Osteocyte (in vitro differentiated cells): ENCODE results near the gene LMCD1. TPM values are rescaled to one million over a fixed set of nuclear protein-coding genes. Genes with fewer than 3 reads are reported as not detected.

ENCODE experiments used
- DNase-seq: peaks from one replicate; pipeline ENCODE4 v3.0.0; 2021; ENCODE audit warnings: mixed read lengths; ENCODE audit not compliant: unreplicated experiment; ENCODE audit errors: extremely low spot score
- H3K27ac Mint-ChIP-seq: one replicate; pipeline ENCODE4 v1.8.0; 2021; ENCODE audit warnings: mild to moderate bottlenecking, mixed read lengths; ENCODE audit not compliant: unreplicated experiment
- H3K27me3 Mint-ChIP-seq: one replicate; pipeline ENCODE4 v1.8.0; 2021; ENCODE audit warnings: mixed read lengths; ENCODE audit not compliant: unreplicated experiment
- H3K36me3 Mint-ChIP-seq: one replicate; pipeline ENCODE4 v1.8.0; 2021; ENCODE audit warnings: mixed read lengths; ENCODE audit not compliant: unreplicated experiment
- H3K4me1 Mint-ChIP-seq: one replicate; pipeline ENCODE4 v1.8.0; 2021; ENCODE audit warnings: mixed read lengths; ENCODE audit not compliant: unreplicated experiment
- H3K4me3 Mint-ChIP-seq: one replicate; pipeline ENCODE4 v1.8.0; 2021; ENCODE audit warnings: mild to moderate bottlenecking, moderate library complexity, mixed read lengths; ENCODE audit not compliant: unreplicated experiment
- H3K9me3 Mint-ChIP-seq: one replicate; pipeline ENCODE4 v1.8.0; 2021; ENCODE audit warnings: mixed read lengths; ENCODE audit not compliant: unreplicated experiment
- total RNA-seq: library from RNA; stranded (reverse); gene quantifications from 2 replicates; pipeline ENCODE4 v1.2.1, GENCODE V29; 2021
- TF ChIP-seq, protein P1 (sequence below): fragments of 200-600 bp; sonication (generic); IDR thresholded peaks from 2 replicates; pipeline ENCODE4 v1.5.0; 2021; ENCODE audit warnings: antibody characterized with exemption, mild to moderate bottlenecking, moderate library complexity

The LMCD1 gene
- total RNA-seq, 1 donor from 2014 or later: 136 TPM

DNA sequence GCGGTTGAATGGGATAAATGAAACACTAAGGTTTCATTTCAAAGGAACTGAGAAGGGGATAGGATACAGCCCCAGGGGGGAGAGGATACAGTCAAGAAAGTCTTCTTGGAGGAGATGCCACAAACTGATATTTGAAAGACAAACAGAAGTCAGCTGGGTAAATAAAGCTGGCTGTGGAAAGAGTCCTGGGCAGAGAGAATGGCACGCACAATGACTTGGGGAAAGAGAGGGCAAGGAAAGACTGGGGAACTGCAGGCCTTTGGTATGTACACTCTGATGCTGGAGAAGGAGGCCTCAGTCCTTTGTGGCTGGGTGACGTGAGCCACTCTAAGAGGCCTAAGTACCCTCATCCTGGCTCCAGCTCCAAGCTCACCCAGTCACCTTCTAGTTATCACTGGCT, 45.2 kb upstream of the LMCD1 start:
- Mint-ChIP-seq H3K4me1 (peaks cover 88% of the 10 kb centered on the region), H3K9me3 (no peaks in the 10 kb centered on the region), H3K27ac (peak overlapping the region; percentile 96), H3K4me3 (peak overlapping the region; percentile 0), H3K27me3 (no peaks in the 10 kb centered on the region), H3K36me3 (no peaks in the 10 kb centered on the region)
- TF ChIP-seq, protein P1, sequence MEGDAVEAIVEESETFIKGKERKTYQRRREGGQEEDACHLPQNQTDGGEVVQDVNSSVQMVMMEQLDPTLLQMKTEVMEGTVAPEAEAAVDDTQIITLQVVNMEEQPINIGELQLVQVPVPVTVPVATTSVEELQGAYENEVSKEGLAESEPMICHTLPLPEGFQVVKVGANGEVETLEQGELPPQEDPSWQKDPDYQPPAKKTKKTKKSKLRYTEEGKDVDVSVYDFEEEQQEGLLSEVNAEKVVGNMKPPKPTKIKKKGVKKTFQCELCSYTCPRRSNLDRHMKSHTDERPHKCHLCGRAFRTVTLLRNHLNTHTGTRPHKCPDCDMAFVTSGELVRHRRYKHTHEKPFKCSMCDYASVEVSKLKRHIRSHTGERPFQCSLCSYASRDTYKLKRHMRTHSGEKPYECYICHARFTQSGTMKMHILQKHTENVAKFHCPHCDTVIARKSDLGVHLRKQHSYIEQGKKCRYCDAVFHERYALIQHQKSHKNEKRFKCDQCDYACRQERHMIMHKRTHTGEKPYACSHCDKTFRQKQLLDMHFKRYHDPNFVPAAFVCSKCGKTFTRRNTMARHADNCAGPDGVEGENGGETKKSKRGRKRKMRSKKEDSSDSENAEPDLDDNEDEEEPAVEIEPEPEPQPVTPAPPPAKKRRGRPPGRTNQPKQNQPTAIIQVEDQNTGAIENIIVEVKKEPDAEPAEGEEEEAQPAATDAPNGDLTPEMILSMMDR: no peak
- no peak for DNase-seq

DNA sequence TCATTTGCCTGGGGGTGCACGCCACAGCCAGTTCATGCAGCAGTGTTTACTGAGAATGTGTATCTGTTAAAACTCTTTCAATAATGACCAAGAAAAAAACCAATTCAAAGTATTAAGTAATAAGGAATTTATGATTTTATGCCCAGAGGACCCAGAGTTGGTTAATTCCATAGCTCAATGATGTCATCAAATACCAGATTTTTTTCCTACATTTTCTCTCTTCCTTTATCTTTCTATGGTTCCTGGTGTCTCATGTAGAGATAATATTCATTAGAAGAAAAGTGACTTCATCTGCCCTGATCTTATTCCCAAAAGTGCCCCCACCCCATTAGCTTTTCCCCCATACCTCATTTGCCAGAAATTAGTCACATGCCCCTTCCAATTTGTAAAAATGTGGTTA, 44.6 kb upstream of the LMCD1 start:
- Mint-ChIP-seq H3K4me3 (no peak overlapping the region), H3K27ac (peak overlapping the region; percentile 96), H3K27me3 (no peaks in the 10 kb centered on the region), H3K9me3 (no peaks in the 10 kb centered on the region), H3K4me1 (peaks cover 88% of the 10 kb centered on the region), H3K36me3 (no peaks in the 10 kb centered on the region)
- TF ChIP-seq, protein P1: no peak
- DNase-seq: no peak

DNA sequence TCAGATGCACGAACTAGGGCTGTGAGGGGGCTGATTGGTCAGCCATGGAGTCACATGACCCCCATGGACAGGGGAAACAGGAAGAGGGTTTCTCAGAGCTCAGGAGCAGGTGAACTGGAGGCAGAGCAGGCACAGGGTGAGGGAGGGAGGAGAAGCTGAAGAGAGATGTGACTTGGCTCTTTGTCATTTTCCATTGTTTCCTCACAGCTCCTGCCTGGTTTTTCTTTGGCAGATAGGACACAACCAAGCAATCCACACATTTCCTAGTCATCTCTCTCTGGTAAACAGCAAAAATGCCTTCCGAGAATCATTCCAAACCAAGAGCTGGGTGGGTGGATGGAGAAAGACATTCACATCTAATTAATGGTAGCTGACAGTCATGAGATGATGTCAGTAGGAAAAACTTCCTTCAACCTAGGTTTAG, 43.4 kb upstream of the LMCD1 start:
- no peaks in the 10 kb centered on the region for H3K27me3 Mint-ChIP-seq
- no peak for DNase-seq
- TF ChIP-seq, protein P1: no peak
- H3K9me3 Mint-ChIP-seq: no peaks in the 10 kb centered on the region
- H3K27ac Mint-ChIP-seq: peak overlapping the region; percentile 96
- no peaks in the 10 kb centered on the region for H3K36me3 Mint-ChIP-seq
- H3K4me3 Mint-ChIP-seq: no peak overlapping the region
- H3K4me1 Mint-ChIP-seq: peaks cover 91% of the 10 kb centered on the region

DNA sequence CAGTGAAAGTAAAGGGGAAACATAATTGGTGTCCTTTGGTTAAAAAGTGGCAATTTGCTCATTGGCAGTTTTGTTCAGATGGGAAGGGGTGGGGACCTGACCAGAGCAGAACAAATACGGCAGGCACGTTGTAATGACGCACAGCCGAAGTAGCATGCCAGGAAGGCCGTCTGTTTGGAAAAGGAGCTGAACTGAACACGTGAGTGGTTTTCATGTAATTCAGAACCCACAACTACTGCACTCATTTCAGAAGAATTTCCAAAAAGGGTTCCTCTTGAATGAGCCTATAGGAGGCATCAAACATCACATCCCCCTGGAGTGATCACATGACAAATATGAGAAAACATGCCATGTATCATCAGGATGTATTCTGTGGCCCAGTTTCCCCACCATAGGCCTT, 42.9 kb upstream of the LMCD1 start:
- Mint-ChIP-seq H3K36me3 (peaks cover under 1% of the 10 kb centered on the region), H3K4me1 (peaks cover 87% of the 10 kb centered on the region), H3K27me3 (no peaks in the 10 kb centered on the region), H3K9me3 (peaks cover under 1% of the 10 kb centered on the region), H3K27ac (peak overlapping the region; percentile 96), H3K4me3 (no peak overlapping the region)
- TF ChIP-seq, protein P1: no peak
- no peak for DNase-seq

DNA sequence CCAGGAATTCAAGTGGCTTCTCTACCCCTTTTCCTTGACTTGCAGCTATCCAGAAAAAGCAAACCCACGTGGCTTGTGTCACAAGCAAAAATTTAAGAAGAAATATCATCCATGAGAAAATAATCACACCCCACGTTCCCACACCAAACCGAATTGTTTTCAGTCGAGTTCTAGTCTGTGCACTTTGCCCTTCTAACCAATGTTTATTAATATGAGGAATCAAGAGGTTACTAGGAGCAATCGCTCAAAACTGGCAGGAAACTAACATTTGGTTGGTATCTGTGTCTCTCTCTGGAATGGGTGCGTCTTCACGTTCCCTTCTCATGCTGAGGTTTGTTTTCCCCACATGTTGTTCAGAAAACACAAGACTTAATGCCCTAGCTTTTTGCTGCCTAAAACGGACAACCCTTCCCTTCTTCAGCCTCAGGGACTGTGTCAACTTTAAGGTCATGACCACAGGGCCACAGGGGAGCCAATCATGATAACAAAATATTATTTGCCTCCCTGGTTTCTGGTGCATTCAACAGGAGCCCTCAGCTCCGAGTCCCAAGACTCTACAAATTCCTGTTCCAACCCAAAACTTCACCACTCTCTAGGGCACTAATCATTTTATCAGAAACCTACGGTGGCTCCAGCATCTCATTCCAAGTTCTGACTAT, 41.4 kb upstream of the LMCD1 start:
- Mint-ChIP-seq H3K27ac (peak overlapping the region; percentile 96), H3K27me3 (no peaks in the 10 kb centered on the region), H3K4me1 (peaks cover 91% of the 10 kb centered on the region)

More for the DNA sequence above, 41.4 kb upstream of the LMCD1 start:
- peaks cover 5% of the 10 kb centered on the region for H3K9me3 Mint-ChIP-seq
- no peak overlapping the region for H3K4me3 Mint-ChIP-seq
- TF ChIP-seq, protein P1: no peak
- DNase-seq: no peak
- peaks cover 2% of the 10 kb centered on the region for H3K36me3 Mint-ChIP-seq
